GM12801 (cell line): ENCODE measurements around the gene TRIM42.

Experiments used
- TF ChIP-seq, protein P1 (sequence below): IDR thresholded peaks from one replicate; pipeline ENCODE4 v1.5.1; 2011; ENCODE audit warnings: control low read depth; ENCODE audit not compliant: insufficient read length; ENCODE audit errors: extremely low read depth

TRIM42 gene

DNA sequence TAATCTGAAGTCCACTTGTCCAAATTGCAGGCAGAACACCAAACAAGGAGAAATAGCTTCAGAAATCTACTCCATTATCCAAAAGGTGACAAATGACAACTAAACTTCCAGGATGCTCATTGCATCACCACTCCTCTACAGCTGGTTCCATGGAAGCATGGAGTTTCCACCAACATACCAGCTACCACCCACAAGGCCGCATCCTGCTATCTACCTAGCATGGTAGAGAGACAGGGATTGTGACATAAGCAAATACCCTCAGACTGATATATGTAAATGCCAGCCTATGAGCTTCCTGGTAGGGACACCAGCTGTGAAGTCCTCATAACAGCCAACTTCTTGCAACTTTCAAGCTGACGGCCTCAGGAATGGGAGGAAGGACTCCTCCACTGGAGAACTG is at the start of gene TRIM42:
TSS of gene TRIM42 (plus strand) at position 301 of the 400 bp plus-strand sequence. CDS start 166 bp downstream, outside the sequence.
- TF ChIP-seq, protein P1, sequence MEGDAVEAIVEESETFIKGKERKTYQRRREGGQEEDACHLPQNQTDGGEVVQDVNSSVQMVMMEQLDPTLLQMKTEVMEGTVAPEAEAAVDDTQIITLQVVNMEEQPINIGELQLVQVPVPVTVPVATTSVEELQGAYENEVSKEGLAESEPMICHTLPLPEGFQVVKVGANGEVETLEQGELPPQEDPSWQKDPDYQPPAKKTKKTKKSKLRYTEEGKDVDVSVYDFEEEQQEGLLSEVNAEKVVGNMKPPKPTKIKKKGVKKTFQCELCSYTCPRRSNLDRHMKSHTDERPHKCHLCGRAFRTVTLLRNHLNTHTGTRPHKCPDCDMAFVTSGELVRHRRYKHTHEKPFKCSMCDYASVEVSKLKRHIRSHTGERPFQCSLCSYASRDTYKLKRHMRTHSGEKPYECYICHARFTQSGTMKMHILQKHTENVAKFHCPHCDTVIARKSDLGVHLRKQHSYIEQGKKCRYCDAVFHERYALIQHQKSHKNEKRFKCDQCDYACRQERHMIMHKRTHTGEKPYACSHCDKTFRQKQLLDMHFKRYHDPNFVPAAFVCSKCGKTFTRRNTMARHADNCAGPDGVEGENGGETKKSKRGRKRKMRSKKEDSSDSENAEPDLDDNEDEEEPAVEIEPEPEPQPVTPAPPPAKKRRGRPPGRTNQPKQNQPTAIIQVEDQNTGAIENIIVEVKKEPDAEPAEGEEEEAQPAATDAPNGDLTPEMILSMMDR: no peak

DNA sequence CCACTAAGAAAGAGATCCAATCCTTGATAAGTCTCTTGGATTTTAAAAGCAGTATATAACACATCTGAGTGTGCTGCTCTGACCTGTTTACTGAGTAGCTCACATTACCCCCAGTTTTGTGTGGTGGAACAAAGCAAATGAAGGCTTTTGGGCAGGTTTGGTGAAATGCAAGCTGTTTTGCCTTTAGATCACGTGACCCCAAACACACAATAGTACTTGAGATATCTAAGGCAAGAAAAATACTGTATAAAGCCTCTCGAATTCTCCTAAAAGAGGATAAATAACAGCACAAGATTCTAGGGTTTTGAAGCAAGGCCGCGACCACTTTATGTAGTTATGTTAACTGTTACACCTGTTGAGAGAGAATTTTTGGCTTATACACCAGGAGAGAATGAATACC is 49.3 kb upstream of the TRIM42 start:
- TF ChIP-seq, protein P1: no peak

DNA sequence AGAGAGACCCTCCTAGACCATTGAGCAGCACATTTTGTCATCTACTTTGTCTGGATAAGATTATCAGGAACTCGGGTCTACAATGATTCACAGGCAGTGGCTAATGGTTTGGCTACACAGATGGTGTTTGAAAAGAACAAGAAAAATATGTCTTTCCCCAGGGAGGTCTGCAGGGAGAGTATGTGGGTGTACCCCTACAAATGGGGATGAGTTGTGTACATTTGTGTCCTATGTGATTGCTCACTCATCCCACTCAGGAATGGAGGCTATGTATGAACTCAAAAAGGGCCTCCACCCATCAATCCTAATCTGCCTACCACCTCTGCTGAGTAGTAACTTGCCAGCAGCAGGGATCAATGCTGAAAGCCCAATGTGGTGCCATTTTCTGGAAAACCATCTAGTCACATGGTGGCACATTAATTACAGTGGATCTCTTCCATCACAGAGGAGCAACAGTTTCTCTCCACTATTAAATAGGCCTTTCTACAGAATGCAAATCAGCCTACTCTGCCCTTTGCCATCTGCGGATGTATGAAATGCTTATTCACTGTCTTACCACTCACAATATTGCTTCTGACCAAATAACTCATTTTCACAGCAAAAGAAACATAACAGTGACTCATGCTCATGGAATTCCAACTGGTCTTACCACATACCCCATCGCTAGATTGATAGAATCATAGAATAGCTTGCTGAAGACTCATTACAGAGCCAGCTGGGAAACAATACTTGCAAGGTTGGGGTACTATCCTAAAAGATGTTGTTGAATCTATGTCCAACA is 48.3 kb upstream of the TRIM42 start:
- TF ChIP-seq, protein P1: no peak

DNA sequence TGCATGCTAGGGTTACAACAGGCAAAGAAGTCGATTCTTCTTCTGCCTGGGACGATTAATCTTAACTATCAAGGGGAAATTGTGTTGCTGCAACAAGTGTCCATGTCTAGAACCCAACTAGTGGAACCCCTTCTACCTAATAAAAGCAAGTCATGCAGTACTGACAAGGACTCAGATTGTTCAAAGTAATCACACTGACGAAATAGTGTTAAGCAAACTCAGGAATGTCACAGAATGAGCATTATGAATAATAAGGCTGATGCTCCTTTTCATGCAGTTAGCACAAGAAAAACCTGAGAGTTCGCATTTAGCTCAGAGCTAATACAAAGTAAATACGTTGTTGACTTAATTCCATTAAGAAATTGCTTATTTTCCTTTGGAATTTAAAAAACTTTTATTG is 47.5 kb upstream of the TRIM42 start:
- TF ChIP-seq, protein P1: no peak

DNA sequence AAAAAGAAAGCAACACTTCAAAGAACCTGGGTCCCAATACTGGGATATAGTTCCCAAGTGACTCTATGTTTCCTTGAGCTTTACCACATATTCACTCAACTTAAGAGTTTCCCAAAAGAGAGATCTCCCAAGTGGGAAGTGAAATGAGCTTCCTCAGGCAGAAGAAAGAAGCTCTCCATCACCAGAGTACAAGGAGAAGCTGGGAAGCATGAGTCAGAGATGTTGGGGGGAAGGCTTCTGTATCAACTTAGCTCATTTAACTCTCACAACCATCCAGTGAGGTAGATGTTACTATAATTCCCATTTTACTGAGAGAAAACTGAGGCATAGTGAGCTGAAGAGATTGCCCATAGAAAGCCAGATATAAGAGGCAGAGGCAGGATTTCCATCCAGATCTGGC is 47.0 kb upstream of the TRIM42 start:
- TF ChIP-seq, protein P1: no peak

DNA sequence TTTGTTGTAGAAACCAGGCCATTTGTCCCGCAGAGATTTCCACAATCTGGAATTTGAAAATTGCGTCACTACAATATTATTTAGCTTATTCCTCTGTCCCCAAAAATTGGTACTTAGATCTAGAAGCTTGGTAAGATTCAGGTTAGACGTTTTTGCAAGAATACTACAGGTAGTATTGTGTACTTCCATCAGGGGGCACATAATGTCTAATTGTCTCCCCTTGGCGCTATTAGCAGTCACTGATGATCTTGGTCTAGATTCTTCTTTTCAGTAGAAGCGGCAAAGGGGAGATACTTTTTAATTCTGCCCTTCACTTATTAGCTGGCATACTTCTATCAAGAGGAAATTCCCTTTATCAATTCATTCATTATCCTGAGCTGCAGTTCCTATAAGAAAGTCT is 42.6 kb upstream of the TRIM42 start:
- TF ChIP-seq, protein P1: no peak

DNA sequence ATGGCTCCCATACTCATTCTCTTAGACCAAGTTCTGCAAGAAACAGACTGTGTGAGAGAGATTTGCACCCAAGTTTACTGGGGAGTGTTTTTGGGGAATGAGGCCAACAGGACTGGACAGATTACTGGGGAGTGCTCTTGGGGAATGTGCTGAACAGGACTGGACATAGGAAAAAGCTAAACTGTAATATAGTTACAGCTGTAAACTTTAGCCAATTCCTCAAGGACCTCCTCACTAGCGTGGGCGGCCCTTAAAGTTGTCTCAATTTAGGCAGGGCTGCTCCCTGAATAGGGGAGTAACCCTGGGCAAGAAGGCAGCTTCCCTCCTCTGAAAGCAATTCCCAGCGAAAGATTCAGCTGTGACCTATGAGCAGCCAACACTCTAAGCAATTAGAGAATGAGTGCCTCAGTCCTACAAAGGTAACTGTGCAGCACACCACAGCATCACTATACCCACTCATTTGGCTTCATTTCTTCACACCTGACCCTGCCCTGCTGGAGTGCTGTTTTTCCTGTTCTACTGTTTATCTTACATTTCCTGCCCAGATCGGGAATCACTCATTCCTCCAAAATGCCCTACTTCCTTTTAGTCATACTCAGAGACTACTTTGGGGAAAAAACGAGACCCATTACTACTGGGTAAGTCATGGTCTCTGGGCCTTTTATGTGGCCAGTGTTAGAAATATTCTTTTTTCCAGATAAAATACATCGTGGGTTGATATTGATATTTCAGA is 41.3 kb upstream of the TRIM42 start:
- TF ChIP-seq, protein P1: no peak
